Measurements from ENCODE around the gene SMIM12. TPM values are rescaled to one million over a fixed set of nuclear protein-coding genes. Genes with fewer than 3 reads are reported as not detected.
A peak's percentile ranks its signal among the peaks of the same experiment; 100 is the strongest.

Gene SMIM12
- total RNA-seq, 1 donor = 25.3 TPM

DNA sequence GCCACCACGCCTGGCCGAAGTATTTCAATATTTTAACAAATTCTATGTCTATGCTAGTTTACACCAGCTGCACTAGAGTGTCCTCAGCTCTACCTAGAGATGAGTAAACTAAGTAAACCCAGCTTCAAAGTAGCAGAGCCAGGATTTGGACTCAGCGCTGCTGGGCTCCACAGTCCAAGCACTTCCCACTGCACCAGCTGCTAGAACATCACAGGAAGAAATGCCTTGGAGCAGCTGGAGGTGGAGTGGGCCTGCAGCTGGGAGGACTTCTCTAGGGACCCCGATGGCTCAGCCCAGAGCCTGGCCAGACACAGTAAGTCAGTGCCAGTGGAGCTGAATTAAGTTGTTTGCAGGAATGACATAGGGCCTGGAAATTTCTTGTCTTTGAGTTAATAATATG lies 10.2 kb upstream of the SMIM12 start:
- no peak overlapping the region for H3K27ac ChIP-seq (ENCODE audit: low read depth, low read length)
- H2AFZ ChIP-seq (ENCODE audit: low read length) = no peak overlapping the region
- H3K79me2 ChIP-seq (ENCODE audit: insufficient read depth, low read length) = no peaks in the 10 kb centered on the region
- no peak for DNase-seq (ENCODE audit: insufficient read length, low spot score, missing footprints)
- H3K27me3 ChIP-seq (ENCODE audit: insufficient read depth, low read length) = peaks cover 26% of the 10 kb centered on the region
- H3K9me3 ChIP-seq (ENCODE audit: low read depth, low read length) = no peaks in the 10 kb centered on the region
- H4K20me1 ChIP-seq (ENCODE audit: insufficient read depth, low read length) = no peaks in the 10 kb centered on the region
- H3K4me1 ChIP-seq (ENCODE audit: insufficient read depth, low read length) = peaks cover 2% of the 10 kb centered on the region
- H3K36me3 ChIP-seq (ENCODE audit: insufficient read depth, low read length) = no peaks in the 10 kb centered on the region
- TF ChIP-seq, protein P1, sequence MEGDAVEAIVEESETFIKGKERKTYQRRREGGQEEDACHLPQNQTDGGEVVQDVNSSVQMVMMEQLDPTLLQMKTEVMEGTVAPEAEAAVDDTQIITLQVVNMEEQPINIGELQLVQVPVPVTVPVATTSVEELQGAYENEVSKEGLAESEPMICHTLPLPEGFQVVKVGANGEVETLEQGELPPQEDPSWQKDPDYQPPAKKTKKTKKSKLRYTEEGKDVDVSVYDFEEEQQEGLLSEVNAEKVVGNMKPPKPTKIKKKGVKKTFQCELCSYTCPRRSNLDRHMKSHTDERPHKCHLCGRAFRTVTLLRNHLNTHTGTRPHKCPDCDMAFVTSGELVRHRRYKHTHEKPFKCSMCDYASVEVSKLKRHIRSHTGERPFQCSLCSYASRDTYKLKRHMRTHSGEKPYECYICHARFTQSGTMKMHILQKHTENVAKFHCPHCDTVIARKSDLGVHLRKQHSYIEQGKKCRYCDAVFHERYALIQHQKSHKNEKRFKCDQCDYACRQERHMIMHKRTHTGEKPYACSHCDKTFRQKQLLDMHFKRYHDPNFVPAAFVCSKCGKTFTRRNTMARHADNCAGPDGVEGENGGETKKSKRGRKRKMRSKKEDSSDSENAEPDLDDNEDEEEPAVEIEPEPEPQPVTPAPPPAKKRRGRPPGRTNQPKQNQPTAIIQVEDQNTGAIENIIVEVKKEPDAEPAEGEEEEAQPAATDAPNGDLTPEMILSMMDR (IDR thresholded peaks at IDR 0.05; ENCODE audit: extremely low read depth, low read depth, low read length) = no peak
- H3K4me3 ChIP-seq (ENCODE audit: insufficient read depth, low read length) = no peak overlapping the region
- no peak overlapping the region for H3K4me2 ChIP-seq (ENCODE audit: insufficient read depth, low read length)

DNA sequence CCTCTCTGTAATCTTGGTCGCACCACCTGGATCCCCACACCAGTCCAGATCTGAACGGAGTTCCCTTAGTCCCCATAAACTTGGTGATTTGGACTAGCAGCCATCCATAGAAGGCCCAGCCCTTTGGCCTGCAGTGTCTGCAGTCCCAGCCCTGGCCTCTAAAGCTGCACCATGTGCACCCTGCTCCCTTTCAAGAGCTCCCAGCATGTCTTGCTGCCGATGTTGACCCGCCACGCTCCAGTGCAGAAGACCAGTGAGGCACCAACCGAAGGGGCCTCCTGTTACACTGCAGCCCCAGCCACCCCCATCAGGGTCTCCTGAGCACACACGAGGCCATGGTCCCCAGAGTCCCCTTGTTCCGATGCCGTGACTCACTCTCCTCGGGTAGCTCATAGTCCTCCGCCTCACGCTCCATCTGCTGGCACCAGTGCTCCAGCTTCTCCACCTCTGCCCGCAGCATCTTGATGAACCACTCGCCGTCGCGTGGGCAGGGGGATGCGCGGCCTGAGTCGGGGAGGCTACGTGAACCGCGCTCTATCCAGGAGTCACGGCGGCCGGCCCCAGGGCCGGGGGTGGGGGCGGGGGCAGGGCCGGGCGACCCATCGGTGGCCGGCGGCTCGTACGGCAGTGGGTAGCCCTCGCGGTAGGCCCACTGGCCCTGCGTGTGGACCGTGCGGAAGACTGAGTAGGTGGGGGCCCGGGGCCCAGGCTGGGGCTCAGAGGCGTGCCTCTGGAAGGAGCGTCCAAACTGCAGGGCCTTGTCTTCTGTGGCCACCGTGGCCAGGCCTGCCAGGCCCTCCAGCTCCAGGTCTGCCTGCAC lies 8.9 kb upstream of the SMIM12 start:
- H3K4me3 ChIP-seq (ENCODE audit: insufficient read depth, low read length) = no peak overlapping the region
- H3K79me2 ChIP-seq (ENCODE audit: insufficient read depth, low read length) = no peaks in the 10 kb centered on the region
- H3K27ac ChIP-seq (ENCODE audit: low read depth, low read length) = no peak overlapping the region
- H3K27me3 ChIP-seq (ENCODE audit: insufficient read depth, low read length) = peaks cover 20% of the 10 kb centered on the region
- no peaks in the 10 kb centered on the region for H3K9me3 ChIP-seq (ENCODE audit: low read depth, low read length)
- no peak overlapping the region for H2AFZ ChIP-seq (ENCODE audit: low read length)
- TF ChIP-seq, protein P1 (IDR thresholded peaks at IDR 0.05; ENCODE audit: extremely low read depth, low read depth, low read length) = no peak
- no peak overlapping the region for H3K4me2 ChIP-seq (ENCODE audit: insufficient read depth, low read length)
- no peaks in the 10 kb centered on the region for H3K36me3 ChIP-seq (ENCODE audit: insufficient read depth, low read length)
- H3K4me1 ChIP-seq (ENCODE audit: insufficient read depth, low read length) = peaks cover 2% of the 10 kb centered on the region
- DNase-seq (ENCODE audit: insufficient read length, low spot score, missing footprints) = no peak
- H4K20me1 ChIP-seq (ENCODE audit: insufficient read depth, low read length) = no peaks in the 10 kb centered on the region

- Histone ChIP-seq H4K20me1 (ENCODE audit: insufficient read depth, low read length) (no peaks in the 10 kb centered on the region), H3K36me3 (ENCODE audit: insufficient read depth, low read length) (no peaks in the 10 kb centered on the region), H3K79me2 (ENCODE audit: insufficient read depth, low read length) (no peaks in the 10 kb centered on the region), H2AFZ (ENCODE audit: low read length) (no peak overlapping the region), H3K4me2 (ENCODE audit: insufficient read depth, low read length) (no peak overlapping the region), H3K27me3 (ENCODE audit: insufficient read depth, low read length) (peaks cover 13% of the 10 kb centered on the region), H3K4me1 (ENCODE audit: insufficient read depth, low read length) (peaks cover 2% of the 10 kb centered on the region), H3K27ac (ENCODE audit: low read depth, low read length) (no peak overlapping the region), H3K4me3 (ENCODE audit: insufficient read depth, low read length) (no peak overlapping the region), H3K9me3 (ENCODE audit: low read depth, low read length) (no peaks in the 10 kb centered on the region)
- no peak for DNase-seq (ENCODE audit: insufficient read length, low spot score, missing footprints)
- TF ChIP-seq, protein P1 (IDR thresholded peaks at IDR 0.05; ENCODE audit: extremely low read depth, low read depth, low read length) = no peak
Observed at GRCh38 chr1:34867415-34867814, 7.9 kb upstream of the SMIM12 start.

GRCh38 chr1:34866762-34867109 lies 7.2 kb upstream of the SMIM12 start:
- no peak for DNase-seq (ENCODE audit: insufficient read length, low spot score, missing footprints)
- TF ChIP-seq, protein P1 (IDR thresholded peaks at IDR 0.05; ENCODE audit: extremely low read depth, low read depth, low read length) = no peak
- H3K79me2 ChIP-seq (ENCODE audit: insufficient read depth, low read length) = no peaks in the 10 kb centered on the region
- H3K27ac ChIP-seq (ENCODE audit: low read depth, low read length) = no peak overlapping the region
- no peaks in the 10 kb centered on the region for H4K20me1 ChIP-seq (ENCODE audit: insufficient read depth, low read length)
- peak overlapping the region; percentile 82 for H3K4me2 ChIP-seq (ENCODE audit: insufficient read depth, low read length)
- peak overlapping the region; percentile 83 for H3K4me3 ChIP-seq (ENCODE audit: insufficient read depth, low read length)
- no peaks in the 10 kb centered on the region for H3K36me3 ChIP-seq (ENCODE audit: insufficient read depth, low read length)
- H3K4me1 ChIP-seq (ENCODE audit: insufficient read depth, low read length) = peaks cover 2% of the 10 kb centered on the region
- H3K9me3 ChIP-seq (ENCODE audit: low read depth, low read length) = no peaks in the 10 kb centered on the region
- peaks cover 13% of the 10 kb centered on the region for H3K27me3 ChIP-seq (ENCODE audit: insufficient read depth, low read length)
- peak overlapping the region; percentile 85 for H2AFZ ChIP-seq (ENCODE audit: low read length)
